ENCODE data around the gene SERPING1.
A peak's percentile ranks its signal among the peaks of the same experiment; 100 is the strongest.

Gene SERPING1

DNA sequence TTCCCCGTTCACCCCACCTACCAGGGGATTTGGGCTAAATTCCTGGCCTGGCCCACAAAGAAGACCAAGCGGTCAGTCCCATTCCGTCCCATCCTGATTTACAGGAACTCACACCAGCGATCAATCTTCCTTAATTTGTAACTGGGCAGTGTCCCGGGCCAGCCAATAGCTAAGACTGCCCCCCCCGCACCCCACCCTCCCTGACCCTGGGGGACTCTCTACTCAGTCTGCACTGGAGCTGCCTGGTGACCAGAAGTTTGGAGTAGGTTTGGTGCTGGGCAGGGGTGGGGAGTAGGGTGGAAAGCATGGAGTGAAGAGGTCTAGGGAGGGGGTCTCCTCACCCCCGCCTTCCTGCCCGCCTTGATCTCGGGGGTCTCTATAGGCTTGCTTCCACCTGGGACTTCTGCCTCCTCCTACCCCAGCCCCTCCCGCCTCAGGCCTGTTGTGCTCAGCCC lies at the start of gene SERPING1:
TSS of gene SERPING1 (plus strand) at position 225 of the 455 bp plus-strand sequence. CDS start 586 bp downstream, outside the sequence.
- no peak for DNase-seq (ENCODE audit: low read depth)

DNA sequence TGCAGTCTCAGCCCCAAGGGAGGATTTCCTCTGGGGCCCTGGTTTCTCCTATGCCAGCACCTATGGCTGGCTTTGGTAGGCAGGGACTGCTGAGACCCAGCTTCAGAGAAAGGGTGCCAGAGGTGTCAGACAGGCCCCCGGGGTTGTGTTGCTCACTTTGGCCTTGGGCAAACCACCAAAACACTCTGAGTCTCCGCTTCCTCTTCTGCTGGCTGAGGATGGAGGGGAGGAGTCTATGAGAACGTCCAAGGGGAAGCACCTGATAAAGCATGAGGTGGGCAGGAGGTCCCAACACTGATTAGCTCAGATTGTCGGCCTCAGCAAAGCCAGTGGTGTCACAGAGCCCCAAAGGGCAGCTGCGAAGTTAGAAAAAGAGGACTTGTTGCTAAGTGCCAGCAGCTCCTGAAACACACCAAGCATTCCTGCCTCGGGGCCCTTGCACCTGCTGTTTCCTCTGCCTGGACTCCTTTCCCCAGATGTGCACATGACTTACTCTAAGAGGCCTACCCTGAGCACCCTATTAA lies 49.6 kb upstream of the SERPING1 start:
- DNase-seq (ENCODE audit: low read depth): no peak

DNA sequence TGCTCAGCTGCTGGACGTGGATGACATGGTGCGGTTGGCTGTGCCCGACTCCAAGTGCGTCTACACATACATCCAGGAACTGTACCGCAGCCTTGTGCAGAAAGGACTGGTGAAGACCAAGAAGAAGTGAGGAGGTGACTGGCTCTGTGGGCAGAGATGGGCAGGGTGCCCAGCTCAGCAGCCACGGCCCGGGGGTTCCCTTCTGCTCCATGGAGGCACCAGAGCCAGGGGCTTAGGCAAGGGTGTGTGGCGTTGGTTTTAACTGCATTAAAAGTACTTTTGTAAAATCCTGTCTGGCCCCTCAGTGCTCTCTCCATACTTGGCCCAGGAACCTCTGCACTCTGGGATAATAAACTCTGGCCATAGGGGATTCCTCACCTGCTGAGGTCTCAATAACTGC lies 47.5 kb upstream of the SERPING1 start:
- DNase-seq (ENCODE audit: low read depth): no peak

DNA sequence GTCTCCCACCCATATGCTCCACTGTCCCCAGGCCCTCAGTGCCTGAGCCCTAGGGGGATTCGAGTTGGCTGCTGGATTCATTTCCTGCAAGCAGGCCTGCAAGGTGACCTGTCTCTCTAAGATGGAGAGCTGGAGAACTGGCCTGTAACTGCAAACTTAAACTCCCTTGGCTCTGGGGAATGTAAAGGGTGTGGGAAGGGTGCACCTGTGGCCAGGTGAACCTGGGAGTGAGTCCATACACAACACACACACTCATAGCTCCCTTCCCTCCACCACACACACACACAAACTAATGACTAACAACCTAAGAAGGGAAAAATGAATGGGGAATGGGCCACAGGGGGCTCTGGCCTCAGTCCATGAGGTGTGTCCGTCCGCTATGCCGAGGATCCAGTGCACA lies 45.5 kb upstream of the SERPING1 start:
- DNase-seq (ENCODE audit: low read depth): no peak

DNA sequence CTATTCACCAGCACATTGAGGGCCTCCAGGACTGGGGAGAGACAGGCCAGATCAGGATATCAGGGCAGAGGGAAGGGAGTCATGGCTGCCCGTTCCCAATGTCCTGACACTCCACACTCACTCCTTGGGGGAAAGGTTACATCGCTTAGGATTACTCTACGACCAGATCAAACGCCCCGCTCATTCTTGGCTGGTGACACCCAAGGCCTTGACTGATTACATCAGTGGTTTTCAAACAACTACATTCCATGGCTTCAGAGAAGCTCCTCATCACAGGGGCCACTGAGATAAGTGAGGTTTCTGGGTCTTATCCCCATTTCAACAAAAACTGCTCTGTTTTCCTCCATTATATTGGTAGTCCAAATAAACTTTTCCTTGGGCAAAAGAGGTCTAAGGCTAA lies 45.0 kb upstream of the SERPING1 start:
- DNase-seq (ENCODE audit: low read depth): no peak

DNA sequence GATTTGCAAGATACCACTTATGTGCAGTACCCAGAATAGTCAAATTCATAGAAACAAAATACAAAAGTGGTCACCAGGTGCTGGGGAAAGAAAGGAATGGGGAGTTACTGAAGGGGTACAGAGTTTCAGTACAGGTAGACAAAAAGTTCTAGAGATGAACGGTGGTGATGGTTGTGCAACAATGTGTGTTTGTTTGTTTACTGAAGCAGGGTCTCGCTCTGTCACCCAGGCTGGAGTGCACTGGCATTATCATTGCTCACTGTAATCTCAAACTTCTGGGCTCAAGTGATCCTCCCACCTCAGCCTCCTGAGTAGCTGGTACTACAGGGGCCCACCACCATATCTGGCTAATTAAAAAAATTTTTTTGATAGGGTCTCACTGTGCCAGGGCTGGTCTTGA lies 42.1 kb upstream of the SERPING1 start:
- no peak for DNase-seq (ENCODE audit: low read depth)

DNA sequence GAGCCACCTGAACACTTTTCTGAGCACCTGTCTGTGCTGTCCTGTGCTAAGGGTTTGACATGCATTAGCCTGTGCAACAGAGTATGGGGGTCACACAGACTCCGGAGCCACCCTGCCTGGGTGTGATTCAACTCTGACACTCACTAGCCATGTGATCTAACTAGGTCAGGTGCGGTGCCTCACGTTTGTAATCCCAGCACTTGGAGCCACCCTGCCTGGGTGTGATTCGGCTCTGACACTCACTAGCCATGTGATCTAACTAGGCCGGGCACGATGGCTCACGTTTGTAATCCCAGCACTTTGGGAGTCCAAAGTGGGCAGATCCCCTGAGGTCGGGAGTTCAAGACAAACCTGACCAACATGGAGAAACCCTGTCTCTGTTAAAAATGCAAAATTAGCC lies 41.4 kb upstream of the SERPING1 start:
- DNase-seq (ENCODE audit: low read depth): no peak

DNA sequence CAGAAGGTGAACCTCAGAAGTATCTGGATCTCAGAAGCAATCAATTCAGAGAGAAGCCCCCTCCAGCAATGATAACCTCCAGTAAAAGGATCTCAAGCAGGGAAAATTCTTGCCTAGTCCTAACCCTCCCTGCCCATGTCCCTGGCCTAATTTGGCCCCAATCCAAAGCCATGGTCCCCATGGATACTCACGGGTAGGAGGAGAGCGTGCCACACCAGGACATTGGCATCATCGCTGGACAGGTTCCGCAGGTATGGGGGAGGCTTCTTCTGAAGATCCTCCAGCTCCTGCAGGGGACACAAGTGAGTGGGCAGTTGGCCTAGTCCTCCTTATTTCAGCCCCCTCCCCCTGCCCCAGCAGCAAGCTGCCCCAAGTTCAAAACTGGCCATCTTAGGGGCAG lies 37.3 kb upstream of the SERPING1 start:
- no peak for DNase-seq (ENCODE audit: low read depth)

DNA sequence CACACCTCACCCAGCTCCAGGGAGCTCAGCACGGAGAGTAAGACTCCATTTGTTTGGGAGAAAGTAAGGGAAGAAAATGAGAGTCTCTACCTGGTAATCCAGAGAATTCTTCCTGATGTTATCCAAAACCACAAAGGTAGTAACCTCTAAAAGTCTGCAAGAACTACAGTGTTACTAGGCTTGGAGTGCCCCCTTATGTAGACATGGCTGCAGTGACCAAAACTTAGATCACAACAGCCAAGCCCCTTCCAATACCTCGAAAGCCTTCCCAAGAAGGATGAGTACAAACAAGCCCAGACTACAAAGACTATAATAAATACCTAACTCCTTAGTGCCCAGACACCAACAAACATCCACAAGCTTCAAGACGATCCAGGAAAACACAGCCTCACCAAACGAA lies 34.9 kb upstream of the SERPING1 start:
- DNase-seq (ENCODE audit: low read depth): no peak

DNA sequence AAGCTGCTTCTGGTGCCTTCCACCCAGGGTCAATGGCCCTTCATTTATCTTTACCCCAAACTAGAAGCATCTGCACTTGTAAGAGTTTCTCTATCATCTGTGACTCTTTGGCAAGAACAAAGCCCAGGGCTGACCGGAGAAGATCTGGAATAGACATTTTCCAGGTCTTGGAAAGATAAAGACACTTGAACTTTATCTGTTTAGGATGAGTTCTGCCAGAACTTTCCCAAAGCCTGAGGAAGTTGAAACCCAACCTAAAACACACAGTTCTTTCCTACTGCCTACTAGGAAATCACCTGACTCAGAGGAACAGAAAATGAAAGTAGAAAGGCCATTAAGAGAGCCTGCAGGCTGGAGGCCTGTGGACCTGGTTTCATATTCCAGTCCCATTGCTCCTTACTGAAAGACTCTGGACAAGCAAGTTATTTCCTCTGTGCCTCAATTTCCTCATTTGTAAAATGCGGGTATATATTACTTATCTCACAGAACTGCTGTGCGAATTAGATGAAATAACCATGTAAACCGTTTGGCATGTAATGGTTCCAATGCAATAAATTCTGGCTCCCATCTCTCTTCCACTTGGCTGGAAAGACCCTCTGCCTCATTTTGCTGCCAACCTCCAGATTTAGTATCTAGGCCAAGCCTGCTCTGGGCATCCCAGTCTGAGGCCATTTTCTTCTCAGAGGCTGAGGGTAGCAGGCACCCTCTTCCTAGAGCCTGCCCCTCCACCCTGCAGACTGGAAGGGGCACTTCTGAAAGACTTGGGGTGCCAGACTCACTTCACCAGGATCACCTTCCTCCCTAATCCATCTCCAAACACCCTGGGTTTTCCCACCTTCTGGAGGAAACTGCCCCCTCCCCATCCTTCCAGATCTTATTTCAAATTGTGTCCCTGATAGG lies 31.2 kb upstream of the SERPING1 start:
- DNase-seq (ENCODE audit: low read depth): no peak

DNA sequence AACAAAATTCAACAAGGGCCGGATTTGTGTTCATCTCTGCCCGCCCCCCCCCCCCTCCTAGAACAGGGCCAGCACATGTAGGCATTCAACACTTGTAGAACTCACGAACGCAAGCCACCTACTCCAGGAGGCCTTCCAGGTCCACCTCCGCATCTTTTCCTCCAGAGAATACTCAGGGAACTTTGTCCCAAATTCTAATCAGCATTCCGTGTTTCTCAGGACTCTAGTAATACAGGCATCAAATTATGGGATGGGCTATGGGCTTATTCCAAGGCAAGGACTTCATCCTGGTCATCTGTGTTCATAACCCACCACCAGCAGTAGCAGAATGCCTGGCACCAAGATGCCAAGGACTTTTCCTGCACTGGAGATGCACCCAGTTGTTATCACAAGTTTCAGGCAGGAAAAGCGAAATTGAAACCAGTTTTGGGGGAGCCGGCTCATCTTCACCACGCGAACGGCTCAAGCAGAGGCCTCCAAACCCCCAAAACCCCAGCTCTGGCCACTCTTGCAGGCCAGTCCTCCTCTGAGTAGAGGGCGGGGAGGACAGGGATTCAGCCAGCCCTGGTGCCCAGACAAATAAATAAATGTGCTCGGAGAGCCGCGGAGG lies 30.5 kb upstream of the SERPING1 start:
- DNase-seq (ENCODE audit: low read depth): no peak

DNA sequence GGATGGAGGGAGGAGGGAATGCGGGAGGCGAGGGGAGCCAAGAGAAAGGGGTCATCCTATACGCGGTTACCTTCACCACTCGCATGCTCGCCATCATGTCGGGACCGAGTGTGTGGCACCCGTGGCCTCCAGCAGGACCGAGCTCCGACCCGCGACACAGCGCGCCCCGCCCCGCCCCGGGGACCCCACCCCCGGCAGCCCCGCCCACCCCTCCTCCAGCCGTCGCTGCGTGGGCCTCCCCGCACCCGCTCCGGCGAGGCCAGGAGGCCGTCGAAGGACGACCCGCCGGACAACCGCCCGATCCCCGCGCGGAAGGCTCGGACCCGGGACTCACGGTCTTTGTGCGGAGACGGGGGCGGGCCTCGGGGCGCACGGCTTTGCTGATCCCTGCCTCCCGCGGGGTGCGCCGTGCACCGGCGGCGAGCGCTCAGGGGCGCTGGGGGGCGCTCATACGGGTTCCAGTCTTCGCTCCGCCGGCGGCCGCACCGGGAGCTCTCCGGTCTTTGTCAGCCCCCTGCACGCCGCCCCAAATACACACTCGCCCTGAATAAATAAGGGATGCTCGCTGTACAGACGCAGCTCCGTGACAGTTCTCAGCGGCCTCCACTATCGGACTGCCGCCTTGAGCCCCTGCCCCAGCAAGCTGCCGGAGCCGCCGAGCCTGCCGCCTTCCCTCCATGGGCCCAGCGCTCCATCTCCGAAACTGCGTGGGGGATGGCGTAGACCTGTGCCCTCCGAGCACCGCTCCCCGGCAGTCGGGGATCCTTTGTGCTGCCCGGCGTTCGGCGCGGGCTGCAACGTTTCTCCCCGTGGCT lies 29.8 kb upstream of the SERPING1 start, which contains the start of gene UBE2L6:
TSS of gene UBE2L6 (minus strand) at position 158 of the 815 bp plus-strand sequence. CDS start at position 97, 61 bp downstream.
- DNase-seq (ENCODE audit: low read depth): peak; percentile 26

DNA sequence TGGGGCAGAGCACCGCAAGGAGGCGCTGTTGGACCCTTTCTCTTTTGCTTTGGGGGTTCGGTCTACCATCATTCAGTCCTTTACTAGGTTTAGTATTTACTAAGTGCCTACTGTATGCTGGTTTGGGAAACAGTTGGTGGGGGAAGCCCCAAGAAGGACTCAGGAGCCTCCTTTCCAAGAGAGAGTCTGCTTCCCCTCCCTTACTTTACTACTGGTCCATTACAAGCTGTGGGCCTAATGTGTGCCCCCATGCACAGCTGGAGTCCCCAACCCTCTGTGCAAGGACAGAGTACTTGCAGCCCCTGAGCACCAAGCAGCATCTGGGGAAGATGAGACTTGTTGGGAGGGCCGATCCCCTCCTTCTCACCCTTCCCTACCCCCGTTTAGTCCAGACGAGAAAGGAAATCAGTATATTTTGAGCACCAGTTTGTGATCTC lies 29.1 kb upstream of the SERPING1 start:
- peak; percentile 80 for DNase-seq (ENCODE audit: low read depth)

DNA sequence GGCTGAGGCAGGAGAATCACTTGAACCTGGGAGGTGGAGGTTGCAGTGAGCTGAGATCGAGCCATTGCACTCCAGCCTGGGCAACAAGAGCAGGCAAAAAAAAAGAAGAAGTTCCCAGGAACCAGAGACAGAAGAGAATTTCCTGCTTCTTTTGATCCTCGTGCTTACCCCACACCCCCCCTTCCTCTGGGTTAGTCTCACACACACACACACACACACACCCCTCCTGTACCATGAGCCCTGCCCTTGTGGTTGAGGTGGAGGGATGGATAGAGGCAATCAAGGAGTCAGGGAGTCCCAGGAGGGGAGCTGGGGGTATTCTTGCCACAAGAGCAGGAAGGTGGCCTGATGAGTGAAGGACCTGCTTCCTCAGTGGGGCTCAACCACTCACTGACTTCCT lies 25.9 kb upstream of the SERPING1 start:
- no peak for DNase-seq (ENCODE audit: low read depth)

DNA sequence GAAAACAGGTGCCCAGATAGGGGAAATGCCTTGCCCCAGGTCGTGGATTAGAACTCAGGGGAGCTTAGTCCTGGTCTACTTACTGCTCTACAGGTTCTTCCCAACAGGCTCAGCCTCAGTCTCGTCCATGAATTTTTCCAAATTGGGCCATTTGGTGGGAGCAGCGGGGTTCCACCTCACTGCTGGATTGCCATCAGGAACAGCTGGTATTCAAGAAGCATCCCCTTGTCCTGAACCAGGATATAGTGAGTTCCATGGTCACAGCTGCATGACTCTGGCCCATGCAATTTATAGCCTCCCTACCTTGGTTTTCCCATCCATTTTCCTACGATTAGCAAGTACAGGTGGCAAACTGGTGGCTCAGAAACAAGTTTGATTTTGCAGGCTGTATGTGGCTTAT lies 23.4 kb upstream of the SERPING1 start:
- no peak for DNase-seq (ENCODE audit: low read depth)

DNA sequence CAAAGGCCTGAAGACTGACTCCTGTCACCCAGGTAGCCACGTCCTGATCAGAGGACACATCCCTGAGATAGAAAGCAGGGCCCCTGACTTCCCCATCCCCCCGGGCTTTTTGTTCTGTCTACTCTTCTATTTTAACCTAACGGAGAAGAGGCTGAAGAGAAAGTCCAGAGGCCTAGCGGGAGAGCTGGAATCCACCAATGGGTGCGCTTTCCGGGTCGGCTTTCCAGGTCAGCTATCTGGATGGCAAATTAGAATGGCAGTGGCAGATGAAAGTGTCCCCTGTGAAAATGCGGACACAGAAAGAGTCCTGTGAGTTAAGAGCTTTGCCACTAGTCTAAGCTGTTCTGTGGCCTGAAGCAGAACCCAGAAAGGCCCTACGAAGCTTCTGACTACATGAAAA lies 13.1 kb upstream of the SERPING1 start:
- no peak for DNase-seq (ENCODE audit: low read depth)

DNA sequence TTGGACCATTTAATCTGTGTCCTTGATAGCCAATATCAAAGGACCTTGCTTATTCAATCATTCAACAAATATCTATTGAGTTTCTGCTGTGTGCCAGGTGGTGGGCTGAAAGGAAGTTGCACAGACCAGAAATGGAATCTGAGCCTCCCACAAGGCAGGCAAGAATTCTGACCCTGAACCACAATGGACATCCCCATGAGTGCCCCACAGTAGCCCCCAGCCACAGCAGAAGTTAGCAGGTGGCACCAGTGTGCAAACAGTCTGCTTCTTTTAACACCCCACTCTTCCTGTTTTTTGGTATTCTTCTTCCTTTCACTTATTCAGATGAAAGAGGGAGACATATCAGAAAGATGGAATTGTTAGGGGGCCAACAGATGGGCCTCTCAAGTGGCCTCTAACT lies 12.2 kb upstream of the SERPING1 start:
- no peak for DNase-seq (ENCODE audit: low read depth)

DNA sequence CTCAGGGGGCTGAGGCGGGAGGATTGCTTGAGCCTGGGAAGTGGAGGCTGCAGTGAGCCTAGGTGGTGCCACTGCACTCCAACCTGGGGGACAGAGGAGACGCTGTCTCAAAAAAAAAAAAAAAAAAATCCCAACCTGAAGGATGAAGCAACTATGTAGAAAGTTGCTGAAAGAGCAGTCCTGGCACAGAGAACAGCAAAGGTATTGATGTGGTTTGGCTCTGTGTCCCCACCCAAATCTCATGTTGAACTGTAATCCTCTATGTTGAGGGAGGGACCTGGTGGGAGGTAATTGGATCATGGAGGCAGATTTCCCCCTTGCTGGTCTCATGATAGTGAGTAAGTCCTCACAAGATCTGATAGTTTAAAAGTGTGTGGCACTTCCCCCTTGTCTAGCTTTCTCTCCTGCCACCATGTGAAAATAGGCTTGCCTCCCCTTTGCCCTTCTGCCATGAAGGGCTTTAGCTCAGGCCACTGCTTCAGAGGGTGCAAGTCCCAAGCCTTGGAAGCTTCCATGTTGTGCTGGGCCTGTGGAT lies 10.7 kb upstream of the SERPING1 start:
- no peak for DNase-seq (ENCODE audit: low read depth)

DNA sequence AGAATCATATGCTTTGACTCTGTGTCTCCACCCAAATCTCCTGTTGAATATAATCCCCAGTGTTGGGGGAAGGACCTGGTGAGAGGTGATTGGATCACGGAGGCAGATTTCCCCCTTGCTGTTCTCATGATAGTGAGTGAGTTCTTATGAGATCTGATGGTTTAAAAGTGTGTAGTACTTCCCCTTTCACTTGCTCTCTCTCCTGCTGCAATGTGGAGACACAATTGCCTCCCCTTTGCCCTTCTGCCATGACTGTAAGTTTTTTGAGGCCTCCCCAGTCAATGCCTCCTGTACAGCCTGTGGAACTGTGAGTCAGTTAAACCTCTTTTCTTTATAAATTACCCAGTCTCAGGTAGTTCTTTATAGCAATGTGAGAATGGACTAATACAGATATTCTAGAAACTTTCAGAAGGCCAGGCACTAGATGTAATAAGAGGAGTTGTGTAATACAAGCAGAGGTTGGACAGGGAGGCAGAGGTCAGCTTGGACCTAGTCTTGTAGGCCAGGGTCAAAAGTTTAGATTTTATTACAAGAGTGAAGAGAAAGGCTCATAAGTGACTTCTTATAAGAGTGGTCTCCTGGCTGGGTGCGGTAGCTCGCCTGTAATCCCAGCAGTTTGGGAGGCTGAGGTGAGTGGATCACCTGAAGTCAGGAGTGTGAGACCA lies 9.3 kb upstream of the SERPING1 start:
- DNase-seq (ENCODE audit: low read depth): no peak

DNA sequence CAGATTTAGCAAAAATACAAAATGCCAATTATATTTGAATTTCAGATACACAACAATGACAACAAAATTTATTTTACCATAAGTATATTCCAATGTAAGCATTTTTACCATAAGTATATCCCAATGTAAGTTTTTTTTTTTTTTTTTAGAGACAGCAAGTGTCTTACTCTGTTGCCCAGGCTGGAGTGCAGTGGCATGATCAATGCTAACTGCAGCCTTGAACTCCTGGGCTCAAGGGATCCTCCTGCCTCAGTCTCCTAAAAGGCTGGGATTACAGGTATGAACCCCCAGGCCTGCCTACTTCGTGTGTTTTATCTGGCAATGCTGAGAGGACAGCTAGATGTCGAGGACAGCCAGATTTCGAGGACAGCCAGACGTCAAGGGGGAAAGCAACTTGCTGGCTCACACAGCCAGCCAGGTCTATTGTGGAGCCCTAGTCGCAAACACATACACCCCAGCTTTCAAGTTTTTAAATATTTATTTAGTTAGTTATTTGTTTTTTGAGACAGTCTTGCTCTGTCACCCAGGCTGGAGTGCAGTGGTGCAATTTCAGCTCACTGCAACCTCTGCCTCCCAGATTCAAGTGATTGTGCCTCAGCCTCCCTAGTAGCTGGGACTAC lies 1.1 kb upstream of the SERPING1 start:
- no peak for DNase-seq (ENCODE audit: low read depth)

All from stimulated activated CD8-positive, alpha-beta memory T cell treated with anti-CD3 and anti-CD28 coated beads, Interleukin-15, amount 100 ng/mL, for 1 hour (primary cell).